Suprapubic skin (tissue), 4 donors: ENCODE data around the gene RIT1.

ENCODE experiments used
- EP300 ChIP-seq: sonication (generic); formaldehyde crosslinking; IDR thresholded peaks from one replicate; pipeline ENCODE4 v1.6.1; 2017; ENCODE audit warnings: antibody characterized with exemption
- POLR2A ChIP-seq, 2 donors: fragments of 450-650 bp; IDR thresholded peaks; one replicate each; pipeline ENCODE4 v1.6.1; 2017; ENCODE audit warnings: antibody characterized with exemption in 2 of 2, mild to moderate bottlenecking in 2 of 2, moderate library complexity in 2 of 2
- POLR2AphosphoS5 ChIP-seq, 3 donors: sonication (generic); formaldehyde crosslinking; IDR thresholded peaks; one replicate each; pipeline ENCODE4 v1.6.1; 2017; ENCODE audit warnings: antibody characterized with exemption in 3 of 3
- TF ChIP-seq, protein P1 (sequence below), 2 donors: fragments of 200-600 bp in 1 of 2; fragments of 450-650 bp in 1 of 2; sonication (generic) in 1 of 2; IDR thresholded peaks; one replicate each; pipeline ENCODE4 v1.5.1; 2016 to 2019; ENCODE audit warnings: antibody characterized with exemption in 2 of 2, mild to moderate bottlenecking in 1 of 2, moderate library complexity in 1 of 2

DNA sequence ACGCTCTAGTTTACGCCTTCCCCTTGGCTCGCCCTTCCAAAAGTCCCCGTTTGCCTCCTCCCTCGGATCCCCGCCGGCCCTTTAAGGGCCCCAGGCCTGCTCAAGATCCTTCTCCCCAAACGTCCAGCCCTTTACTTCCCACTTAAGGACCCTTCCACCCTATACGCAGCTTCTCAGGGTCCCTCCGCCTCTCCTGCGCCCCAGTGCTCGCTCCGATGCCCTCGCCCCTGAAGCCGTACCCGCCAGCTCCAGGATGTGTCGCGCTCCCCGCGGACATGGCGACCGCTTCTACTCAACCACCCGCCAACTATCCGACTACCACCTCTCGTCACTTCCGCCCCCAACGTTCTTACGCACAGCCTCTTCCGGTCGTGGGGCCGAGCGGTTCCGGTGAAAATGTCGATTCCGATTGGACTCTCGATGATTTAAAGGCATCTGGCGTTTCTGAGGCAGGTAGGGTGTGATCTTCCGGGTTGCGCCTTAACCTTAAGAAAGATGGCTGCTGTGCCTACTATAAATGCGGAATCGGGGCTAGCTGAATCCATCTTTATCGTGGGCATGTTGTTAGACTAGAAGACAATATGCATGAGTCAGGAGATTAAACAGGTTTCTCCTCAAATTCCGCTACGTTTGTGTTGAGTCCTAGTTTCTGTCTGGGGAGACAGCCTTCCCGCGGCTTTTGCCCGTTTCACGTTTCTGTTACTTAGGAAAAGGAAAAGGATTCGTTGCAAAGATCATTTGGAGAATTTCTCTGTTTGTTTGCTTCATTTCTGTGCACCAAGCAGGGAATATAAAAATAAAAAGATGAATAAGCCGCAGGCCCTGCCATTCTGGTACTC lies 23.2 kb upstream of the RIT1 start, which contains the start of gene KHDC4:
- TF ChIP-seq, protein P1, sequence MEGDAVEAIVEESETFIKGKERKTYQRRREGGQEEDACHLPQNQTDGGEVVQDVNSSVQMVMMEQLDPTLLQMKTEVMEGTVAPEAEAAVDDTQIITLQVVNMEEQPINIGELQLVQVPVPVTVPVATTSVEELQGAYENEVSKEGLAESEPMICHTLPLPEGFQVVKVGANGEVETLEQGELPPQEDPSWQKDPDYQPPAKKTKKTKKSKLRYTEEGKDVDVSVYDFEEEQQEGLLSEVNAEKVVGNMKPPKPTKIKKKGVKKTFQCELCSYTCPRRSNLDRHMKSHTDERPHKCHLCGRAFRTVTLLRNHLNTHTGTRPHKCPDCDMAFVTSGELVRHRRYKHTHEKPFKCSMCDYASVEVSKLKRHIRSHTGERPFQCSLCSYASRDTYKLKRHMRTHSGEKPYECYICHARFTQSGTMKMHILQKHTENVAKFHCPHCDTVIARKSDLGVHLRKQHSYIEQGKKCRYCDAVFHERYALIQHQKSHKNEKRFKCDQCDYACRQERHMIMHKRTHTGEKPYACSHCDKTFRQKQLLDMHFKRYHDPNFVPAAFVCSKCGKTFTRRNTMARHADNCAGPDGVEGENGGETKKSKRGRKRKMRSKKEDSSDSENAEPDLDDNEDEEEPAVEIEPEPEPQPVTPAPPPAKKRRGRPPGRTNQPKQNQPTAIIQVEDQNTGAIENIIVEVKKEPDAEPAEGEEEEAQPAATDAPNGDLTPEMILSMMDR (IDR thresholded peaks at IDR 0.05) = no peak
- TF ChIP-seq POLR2A (IDR thresholded peaks at IDR 0.05) (peak; percentile 92 to 98), POLR2AphosphoS5 (IDR thresholded peaks at IDR 0.05) (peak; percentile 94 to 100 (median 98)), EP300 (no peak)
